EH (cell line): ENCODE data around the gene MROH8.

Source experiments
- DNase-seq: peaks from one replicate; pipeline ENCODE4 v3.0.0-alpha.2; 2015; ENCODE audit warnings: low read depth

Gene MROH8

DNA sequence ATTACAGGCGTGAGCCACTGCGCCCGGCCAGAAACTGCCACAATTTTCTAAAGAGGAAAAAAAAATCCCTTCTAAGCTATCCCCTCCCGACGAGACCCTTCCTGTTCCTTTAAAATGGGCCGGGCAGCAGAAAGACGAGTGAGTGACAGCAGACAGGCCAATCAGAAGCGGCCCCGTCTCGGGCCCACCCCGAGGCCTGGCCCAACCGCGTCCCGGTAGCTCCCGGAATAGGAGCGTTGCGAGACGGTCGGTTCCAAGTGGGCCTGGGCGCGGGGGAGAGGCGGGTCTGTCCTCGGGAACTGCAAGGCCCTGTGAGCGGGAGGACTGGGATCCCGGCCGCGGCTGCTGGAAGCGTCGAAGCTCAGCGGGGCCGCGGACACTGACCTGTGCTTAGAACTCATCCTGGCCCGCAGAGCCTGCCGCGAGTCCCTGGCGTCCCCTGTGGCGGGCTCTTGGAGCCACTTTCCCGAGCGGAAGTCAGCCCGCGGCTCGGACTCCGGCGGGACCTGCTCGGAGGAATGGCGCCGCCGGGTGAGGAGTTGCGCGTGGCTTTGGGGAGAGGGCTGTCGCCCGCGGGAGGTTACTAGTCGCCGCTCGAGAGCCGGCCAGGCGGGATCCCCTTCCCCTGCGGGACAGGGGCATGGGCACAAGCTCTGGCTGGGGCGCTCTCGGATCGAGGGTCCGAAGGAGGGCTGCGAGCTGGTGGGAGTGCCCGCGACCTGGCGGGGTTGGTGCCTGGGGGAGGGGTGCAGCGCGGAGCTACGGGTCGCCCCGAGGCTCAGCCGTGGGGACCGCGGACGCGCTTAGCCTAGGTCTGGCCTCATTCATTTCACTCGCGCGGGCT lies at the start of gene MROH8, which contains the start of gene RPN2:
Gene MROH8 (minus strand): TSS at position 710 of the 844 bp plus-strand sequence.
Gene RPN2 (plus strand): TSS at position 492 of the 844 bp plus-strand sequence. CDS start 27 bp downstream, at position 519.
- peak; percentile 98 for DNase-seq

DNA sequence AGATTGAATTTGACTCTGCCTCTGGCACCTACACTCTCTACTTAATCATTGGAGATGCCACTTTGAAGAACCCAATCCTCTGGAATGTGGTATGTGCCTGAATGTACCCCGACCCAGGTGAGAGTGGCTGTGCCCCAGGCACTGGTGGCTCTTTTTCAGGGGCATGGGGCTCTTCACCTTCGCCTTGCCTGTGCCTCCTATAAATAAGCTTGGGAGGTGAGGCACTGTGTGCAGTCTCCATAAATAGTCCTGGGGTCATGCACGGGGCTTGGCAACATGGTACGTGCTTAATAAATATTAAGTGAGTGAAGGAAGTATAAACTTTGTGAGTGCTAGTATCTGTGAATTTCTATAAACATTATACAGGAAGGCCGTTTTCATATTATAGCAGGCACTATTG lies 49.3 kb upstream of the MROH8 start:
- no peak for DNase-seq

DNA sequence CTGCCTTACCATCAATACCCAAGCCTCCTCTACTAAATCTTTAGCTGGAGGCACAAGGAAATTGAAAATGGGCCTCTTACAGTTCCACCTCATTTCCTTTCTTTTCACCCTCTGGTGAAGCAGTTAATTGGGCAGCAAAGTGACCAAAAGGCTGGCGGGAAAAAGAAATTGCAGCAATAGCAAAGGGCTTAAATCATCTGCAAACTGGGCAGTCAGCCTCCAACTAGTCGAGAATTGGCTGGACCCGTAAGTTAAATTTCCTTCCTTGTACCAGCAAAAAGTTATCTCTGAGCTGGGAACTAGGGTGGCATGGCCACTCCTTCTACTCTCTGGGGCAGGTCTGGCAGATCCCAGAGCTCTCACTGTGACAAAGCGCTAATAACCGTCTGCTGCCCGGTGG lies 48.7 kb upstream of the MROH8 start:
- DNase-seq, result no peak

DNA sequence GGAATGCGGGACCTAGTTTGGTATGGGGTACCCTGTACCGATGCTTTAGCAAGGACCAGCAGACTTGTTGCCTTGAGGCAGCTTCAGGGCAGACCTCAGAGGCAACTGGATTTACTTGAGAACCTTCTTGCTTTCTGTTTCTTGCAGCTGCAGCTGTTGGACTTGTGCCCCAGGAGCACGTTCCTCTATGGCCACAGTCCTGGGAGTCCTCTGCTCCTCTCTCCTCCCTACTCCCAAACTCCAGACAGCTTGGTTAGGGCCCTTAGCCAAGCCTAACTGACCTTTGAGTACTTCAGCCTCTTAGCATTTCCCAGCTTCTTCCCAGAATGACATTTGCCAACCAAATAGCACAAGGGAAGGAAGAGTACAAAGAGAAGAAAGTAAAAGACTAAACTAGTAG lies 47.5 kb upstream of the MROH8 start:
- DNase-seq, result peak; percentile 32

DNA sequence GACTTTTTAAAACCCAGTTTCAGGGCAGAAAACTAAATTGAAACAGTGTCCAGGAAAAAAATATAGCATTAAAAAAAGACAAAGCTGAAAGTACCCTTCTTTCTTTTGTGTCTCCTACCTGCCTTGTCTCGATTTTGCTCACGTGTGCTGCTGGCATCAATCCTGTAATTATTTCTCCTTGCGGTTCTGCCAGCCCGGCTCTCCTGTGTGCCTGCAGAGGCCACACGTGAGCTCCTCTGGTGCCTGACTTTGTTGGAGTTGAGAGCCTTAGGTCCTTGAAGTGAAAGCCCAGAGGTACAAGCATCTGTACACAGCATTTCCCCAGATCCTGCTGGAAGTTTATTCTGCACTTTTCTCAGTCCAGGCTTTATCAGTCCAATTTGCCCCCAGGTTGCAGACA lies 45.8 kb upstream of the MROH8 start:
- DNase-seq, result no peak

DNA sequence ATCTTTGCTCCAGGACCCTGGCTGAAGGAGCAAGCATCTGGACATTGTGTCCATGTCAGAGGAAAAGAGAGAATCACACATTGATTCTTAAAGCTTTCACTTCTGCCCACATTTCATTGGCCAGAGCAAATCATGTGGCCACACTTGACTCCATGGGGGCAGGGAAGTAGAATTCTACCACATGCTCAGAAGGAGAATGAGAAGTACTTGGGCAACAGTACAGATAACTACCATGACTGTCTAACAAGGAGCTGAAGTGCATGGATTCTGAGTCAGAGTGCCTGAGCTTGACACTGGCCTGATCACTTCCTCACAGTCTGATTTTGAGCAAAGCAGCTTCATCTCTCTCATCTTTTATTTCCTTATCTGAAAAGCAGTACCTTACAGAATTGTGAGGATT lies 43.7 kb upstream of the MROH8 start:
- DNase-seq, result peak; percentile 91

DNA sequence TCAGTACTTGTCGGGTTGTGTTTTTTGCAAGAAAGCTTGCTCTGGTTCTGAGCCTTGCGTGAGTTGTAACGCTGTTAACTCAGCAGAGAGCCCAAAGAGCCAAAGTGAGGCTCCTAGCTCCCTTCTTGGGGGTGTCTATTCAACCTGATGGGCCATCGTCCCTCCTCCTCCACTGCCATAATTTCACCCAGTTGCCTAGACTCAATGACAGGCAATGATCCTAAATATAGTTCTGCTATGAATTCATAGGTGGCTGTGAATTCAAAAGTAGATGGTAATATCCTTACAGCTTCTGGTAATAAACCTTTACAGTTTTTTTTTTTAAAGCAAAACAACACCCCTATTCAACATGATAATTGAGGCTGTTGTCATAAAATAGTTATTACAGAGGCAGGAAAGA lies 42.7 kb upstream of the MROH8 start:
- no peak for DNase-seq

DNA sequence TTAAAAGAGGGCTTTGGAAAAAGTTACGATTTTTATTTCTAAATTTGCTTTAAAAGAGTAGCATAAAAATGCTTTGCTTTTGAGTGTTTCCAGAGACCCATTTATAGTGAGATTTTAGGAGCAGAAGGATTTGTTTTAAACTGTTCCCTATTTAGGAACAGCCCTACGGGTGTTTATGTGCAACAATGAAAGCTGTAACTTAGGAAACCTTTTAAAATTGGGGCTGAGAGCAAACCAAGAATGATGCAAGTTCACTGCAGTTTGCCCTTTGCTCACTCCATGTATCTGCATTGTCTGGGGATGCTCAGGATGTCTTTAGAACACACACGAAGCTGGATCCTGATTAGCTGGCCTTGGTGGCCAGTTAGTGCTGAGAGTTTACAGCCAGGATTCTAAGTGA lies 41.4 kb upstream of the MROH8 start:
- DNase-seq, result peak; percentile 58

DNA sequence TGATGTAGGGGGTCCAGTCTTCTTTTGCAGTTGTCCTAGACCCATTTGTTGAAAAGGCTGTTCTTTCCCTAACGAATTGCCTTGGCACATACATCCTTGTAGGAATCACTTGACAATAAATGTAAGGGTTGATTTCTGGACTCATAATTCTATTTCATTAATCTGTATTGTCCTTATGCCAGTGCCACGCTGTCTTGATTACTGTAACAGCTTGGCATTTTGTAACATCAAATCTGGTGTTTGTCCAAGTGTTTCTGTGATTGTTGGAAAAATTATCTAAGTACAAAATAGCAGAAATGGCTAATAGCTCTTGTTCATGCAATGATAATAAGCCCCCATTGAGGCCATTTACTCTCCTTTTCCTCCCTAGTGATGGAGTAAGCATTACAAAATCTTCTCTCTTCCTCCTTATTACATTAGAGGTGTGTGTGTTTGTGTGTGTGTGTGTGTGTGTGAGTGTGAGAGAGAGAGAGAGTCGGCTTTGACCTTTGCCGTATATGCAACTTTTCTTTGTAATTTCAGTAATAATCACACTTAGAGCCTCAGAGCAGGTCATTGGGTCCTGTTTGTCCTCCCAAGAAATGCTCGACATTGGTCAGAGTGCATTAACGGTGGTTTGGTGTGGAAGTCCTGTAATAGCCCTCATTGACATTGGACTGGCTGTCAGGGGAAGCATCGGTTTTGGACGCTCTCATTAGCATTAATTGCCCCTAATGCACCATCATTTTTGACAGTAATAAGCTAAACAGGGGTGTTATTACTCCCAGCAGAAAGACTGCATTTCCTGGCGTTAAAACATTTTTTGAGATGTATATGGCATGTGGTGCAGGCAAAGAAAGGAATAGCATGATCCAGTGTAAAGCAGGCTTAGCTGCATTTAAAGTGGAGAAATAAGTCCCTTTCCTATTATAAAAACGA lies 40.7 kb upstream of the MROH8 start:
- no peak for DNase-seq

DNA sequence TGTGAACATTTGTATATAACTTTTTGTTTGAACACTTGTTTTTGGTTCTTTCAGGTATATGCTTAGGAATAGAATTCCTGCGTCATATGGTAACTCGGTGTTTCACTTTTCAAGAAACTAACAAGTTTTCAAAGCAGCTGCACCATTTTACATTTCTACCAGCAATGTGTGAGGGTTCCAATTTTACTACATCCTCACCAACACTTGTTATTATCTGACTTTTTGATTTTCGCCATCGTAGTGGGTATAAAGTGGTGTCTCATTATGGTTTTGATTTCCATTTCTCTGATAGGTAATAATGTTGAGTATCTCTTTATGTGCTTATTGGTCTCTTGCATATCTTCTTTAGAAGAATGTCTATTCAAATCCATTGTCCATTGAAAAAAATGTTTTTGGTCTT lies 39.6 kb upstream of the MROH8 start:
- no peak for DNase-seq

DNA sequence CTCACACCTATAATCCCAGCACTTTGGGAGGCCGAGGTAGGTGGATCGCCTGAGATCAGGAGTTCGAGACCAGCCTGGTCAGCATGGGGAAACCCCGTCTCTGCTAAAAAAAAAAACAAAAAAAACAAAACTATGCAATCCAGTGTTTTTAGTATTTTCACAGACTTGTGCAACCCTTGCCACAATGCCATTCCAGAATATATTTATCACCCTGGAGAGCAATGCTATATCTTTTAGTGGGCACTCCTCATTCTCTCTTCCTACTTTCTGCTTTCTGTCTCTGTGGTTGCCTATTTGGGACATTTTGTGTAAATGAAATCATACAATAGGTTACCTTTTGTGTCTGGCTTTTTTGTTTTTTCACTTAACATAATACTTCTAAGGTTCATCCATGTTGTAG lies 39.1 kb upstream of the MROH8 start:
- peak; percentile 9 for DNase-seq

DNA sequence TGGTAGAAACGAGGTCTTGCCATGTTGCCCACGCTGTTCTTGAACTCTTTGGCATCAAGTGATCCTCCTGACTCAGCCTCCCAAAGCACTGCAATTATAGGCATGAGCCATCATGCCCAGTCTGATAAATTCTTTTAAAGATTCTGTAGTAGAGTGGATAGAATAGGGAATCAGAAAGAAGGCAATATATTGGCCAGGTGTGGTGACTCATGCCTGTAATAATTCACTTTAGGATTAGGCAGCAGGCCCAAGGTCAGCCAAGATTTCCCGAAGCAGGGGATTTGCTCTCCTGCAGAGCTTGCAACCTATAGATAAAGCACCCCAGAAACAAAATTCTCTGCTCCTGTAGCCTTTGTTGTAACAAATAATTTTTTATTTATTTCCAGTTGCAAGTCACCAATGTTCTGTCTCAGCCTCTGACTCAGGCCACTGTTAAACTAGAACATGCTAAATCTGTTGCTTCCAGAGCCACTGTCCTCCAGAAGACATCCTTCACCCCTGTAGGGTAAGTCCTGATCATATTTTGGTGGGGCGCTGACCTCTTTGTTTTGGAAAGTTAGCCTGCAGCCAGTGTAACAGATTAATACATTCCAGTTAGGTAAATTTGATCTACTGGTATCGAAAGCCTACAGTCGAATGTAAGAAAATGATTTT lies 30.4 kb upstream of the MROH8 start:
- DNase-seq, result no peak

DNA sequence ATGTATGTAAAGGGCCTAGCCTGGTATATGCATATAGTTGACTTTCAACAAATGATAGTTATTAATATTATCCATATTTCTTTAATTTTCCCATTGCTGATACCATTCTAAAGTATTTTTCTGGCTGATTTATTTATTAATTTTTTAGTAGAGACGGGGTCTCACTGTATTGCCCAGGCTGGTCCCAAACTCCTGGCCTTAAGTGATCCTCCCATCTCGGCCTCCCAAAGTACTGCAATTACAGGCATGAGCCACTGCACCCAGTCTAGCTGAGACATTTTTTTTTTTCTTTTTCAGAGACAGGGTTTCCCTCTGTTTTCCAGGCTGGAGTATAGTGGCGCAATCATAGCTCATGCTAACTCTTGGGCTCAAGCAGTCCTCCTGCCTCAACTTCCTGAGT lies 29.8 kb upstream of the MROH8 start:
- DNase-seq, result no peak

DNA sequence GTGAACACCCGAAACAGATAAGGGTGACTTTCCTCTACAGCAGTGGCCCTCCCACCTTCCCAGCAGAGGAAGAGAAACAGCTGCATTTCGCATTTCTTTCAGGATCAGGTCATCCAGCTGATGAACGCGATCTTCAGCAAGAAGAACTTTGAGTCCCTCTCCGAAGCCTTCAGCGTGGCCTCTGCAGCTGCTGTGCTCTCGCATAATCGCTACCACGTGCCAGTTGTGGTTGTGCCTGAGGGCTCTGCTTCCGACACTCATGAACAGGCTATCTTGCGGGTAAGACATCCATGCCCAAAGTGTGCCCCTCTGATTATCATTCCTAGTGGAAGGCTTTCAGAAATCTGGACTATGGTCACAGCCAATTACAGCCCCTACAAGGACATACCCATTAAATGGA lies 27.8 kb upstream of the MROH8 start:
- no peak for DNase-seq

DNA sequence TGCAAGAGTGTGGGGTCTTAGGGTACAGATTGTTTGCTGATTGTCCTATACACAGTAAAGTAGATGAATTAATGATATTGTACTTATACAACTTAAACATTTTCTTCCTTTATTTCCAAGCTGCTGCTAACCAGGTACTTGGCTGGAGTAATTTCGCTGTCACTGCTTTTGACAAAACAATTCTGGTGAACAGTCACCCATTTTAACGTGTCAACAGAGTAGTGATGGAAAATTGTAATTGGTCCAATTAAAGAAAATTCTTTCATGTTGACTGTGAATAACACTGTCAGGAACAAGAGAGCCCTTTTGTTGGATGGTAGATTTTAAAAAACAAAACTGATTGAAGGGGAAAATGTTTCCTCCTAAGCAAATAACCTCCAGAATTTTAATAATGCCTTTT lies 26.4 kb upstream of the MROH8 start:
- DNase-seq, result no peak

DNA sequence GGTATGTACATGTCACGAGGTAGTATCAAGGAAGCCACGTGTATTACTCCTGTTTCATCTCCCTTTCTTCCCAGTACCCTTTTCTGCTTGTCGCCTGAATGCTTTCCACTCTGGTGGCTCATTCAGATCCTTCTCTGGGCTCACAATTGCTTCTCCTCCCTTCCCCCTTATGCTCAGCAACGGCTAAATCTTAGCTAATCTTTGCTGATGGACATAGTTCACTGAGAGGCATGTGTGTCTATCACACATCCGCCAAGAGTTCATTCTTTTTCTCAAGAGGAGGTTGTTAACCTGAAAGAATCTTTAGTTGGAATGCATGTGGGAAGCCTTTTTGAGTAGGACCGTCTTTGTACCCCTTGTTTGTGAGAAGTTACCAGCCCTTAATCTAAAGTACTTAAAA lies 25.8 kb upstream of the MROH8 start:
- DNase-seq, result no peak

DNA sequence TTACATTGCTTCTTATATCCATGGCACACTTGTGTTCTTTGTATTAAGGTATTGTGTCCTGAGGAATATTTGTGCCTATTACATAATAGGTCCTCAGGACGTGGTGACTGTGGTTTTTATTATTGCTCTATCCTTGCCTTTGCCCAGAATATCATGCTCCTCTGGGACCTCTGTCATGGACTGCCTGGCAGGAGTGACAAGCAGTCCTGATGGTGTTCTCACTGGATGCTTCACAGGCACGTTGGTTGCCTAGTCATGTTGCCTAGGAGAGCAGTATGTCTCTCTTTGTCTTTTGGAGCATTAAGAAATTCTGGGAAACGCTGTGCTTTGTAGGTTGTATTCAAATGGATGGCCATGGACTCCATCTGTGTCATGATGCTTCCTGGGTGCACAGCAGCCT lies 24.7 kb upstream of the MROH8 start:
- no peak for DNase-seq

DNA sequence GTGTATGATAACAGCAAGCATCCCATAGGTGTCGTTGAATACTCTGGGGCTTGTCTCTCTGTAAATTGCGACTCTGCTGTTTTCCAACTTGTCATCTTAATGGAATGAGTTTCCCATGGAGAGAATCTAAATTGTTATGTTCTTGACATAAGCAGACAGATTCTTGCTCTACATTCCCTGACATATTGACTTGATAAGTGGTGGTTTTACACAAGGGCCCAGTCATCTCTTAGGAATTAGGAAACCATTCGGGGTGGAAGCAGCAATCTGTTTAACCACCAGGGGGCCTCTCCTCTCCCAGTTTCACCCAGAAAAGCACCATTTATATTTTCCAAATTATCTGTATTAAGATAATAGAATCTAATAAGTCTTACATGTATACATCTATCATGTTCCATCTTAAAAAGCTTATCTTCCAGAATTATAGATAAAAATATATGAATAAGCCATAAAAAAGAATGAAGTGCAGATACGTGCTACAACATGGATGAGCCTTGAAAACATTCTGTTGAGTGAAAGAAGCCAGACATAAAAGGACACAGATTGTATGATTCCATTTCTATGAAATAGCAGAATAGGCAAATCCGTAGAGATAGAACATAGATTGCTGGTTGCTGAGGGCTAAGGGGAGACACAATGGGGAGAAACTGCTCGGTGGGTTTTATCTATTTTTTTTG lies 23.1 kb upstream of the MROH8 start:
- peak; percentile 98 for DNase-seq

DNA sequence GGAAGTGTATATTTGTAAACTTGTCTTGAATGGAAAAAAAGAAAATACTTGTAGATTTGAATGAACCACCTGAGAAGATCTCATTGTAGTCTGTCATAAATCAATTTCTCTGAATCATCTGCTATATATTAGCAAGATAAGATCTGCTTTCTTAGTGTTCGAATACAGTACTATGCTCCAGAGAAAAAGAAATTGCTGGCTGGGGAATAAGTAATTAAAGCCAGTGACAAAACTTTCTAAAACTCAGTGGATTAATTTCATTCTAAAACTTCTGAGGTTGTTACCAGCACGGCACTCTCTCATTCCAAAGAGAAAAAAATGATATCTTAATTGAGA lies 22.4 kb upstream of the MROH8 start:
- DNase-seq, result no peak

DNA sequence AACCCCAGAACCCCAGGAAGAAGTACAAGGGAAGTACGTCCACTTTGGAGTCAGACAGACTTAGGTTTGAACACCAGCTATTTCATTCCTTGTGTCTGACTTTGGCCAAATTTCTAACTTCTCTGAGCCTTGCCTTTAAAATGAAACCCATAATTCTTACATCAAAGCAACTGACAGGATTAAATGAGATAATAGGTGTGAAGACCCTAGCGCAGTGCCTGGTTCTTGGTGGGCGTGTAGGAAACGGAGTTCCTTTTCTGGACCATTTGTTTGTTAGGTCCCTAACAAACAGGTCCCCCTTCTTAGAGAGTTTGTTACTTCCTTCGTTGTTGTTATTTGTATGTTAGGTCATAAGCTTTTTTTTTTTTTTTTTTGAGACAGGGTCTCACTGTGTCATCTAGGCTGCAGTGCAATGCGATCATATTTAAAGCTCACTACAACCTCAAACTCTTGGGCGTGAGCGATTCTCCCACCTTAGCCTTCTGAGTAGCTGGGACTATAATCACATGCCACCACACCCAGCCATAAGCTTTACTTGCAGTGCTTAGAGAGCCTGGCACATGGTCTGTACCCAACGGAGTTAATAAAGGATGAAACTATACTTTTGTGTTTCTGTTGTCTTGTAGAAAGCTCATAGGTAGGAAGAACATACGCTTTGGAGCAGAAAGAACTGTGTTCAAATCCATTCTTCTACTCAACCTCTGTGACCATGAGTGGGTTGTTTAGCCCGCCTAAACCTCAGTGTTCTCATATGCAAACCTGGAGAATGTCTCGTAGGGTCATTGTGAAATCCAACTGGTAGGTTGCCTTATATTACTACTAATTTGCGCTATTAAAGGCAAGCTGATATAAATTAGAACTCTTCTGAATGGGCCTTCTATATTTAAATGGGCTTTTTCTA lies 21.8 kb upstream of the MROH8 start:
- no peak for DNase-seq

DNA sequence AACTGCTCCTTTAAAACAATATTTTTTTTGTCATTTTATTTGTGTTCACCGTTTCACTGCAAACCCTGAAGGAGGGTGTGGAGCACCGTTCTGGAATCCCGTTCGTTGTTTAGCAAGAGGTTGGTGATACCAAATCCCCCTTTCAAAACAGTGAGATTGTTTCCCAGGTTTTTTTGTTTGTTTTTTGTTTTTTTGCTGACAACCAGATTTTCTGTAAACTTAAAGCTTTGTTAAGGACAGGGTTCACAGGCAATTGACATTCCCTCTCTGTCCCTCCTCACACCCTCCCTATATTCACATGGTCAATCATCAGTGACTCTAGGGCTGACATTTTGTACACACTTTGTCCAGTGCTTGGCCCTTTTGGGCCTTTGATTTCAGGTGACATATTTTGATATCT lies 21.0 kb upstream of the MROH8 start:
- no peak for DNase-seq
